Measurements from ENCODE around the gene PCSK5.

Gene PCSK5

GRCh38 chr9:76405340-76405739, 514.9 kb downstream of the PCSK5 start:
- ChIA-PET CTCF (interaction anchor here (0.6 to 1.1 kb wide), 2 partner anchors 15 to 67 kb away, joined by 3 to 5 read pairs; no protein-coding TSS in a partner anchor), POLR2A (ENCODE audit: low non-redundant PET) (no interaction called here)
- H3K27ac ChIP-seq: no peak overlapping the region
- DNase-seq (ENCODE audit: low spot score): no peak
- TF ChIP-seq CTCF (conservative IDR thresholded peaks at IDR 0.05; ENCODE audit: low read depth): no peak

GRCh38 chr9:76405868-76406267, 515.4 kb downstream of the PCSK5 start:
- DNase-seq (ENCODE audit: low spot score): no peak
- TF ChIP-seq CTCF (conservative IDR thresholded peaks at IDR 0.05; ENCODE audit: low read depth): no peak
- H3K27ac ChIP-seq: no peak overlapping the region
- ChIA-PET CTCF (no interaction called here), POLR2A (ENCODE audit: low non-redundant PET) (no interaction called here)
